GM18909 (cell line): ENCODE data around the gene CHN1.
A peak's percentile ranks its signal among the peaks of the same experiment; 100 is the strongest.

Experiments used
- ATAC-seq: cut with Tn5 transposase; IDR thresholded peaks from one replicate; pipeline ENCODE4 v1.9.1; 2021; ENCODE audit warnings: mild to moderate bottlenecking; ENCODE audit not compliant: unreplicated experiment, poor library complexity

Gene CHN1

DNA sequence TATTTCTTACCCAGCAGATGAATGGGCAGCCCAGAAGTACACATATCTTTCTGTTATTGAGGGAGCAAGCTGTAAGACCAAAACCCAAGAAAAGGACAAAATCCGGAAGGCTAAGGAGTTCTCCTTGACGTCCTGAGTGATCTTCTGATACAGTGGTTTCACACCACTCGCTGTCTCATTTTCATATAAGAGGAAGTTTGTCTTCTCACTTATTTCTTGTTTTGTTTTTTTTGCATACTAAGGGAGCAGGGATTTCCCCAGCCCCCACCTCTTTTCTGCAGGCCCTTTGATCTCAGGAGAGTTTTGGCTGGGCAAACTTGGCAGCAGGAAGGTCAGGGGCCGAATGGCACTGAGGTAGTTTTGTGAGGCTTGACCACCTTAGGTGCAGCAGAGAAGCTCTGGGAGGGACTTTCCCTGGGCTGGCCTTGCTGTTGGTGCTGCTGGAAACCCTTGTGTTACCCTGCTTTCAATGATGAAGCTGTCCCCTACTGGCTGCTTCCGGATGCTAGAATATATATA lies 254.2 kb downstream of the CHN1 start:
- ATAC-seq: peak; percentile 61

GRCh38 chr2:174749793-174750192 lies 255.4 kb downstream of the CHN1 start:
- ATAC-seq: no peak

- ATAC-seq: no peak
Observed at GRCh38 chr2:174748948-174749347, 256.2 kb downstream of the CHN1 start.
